SKM-1 (cell line): ENCODE data around the gene SP3.

Experiments
- DNase-seq: peaks from one replicate; lab custom pipeline; 2025; ENCODE audit not compliant: unreplicated experiment; lab: John Stamatoyannopoulos, UW

SP3 gene

GRCh38 chr2:173860566-173860965, 104.6 kb downstream of the SP3 start:
- DNase-seq, result no peak

GRCh38 chr2:173860082-173860481, 105.1 kb downstream of the SP3 start:
- peak; percentile 29 for DNase-seq

GRCh38 chr2:173858291-173858731, 106.9 kb downstream of the SP3 start:
- DNase-seq, result no peak
